Endothelial cell of umbilical vein (primary cell): ENCODE data around the gene OCA2. TPM values are rescaled to one million over a fixed set of nuclear protein-coding genes. Genes with fewer than 3 reads are reported as not detected.

Experiments used
- BruUV-seq: library from RNA; stranded (reverse); fragments of 400-500 nt; replicated peaks from 2 replicates; lab custom pipeline; 2021; lab: Mats Ljungman, UMichigan
- CTCF ChIA-PET: fragments of 300-600, 350-600 bp; sonication (Branson Sonifier 250); formaldehyde crosslinking; loops from one replicate; lab custom pipeline; 2021; ENCODE audit warnings: antibody characterized with exemption, inconsistent platforms; lab: Charles Lee
- POLR2A ChIA-PET: fragments of 300-600, 350-600 bp; sonication (Branson Sonifier 250); formaldehyde crosslinking; loops from one replicate; lab custom pipeline; 2021; ENCODE audit warnings: antibody characterized with exemption, inconsistent platforms; lab: Charles Lee
- DNase-seq: peaks from one replicate; pipeline ENCODE4 v3.0.0-alpha.2; 2011; ENCODE audit warnings: low read depth, low spot score
- FAIRE-seq: peaks from 2 replicates; lab custom pipeline; 2011; peaks lifted over from hg19 to GRCh38; lab: Jason Lieb, UNC
- H2AFZ ChIP-seq: 2 replicates; pipeline ENCODE4 v1.6.0; 2012; ENCODE audit warnings: low read depth, low read length, control low read depth, inconsistent platforms
- H3K27ac ChIP-seq: 2 replicates; pipeline ENCODE4 v1.5.1; 2011; ENCODE audit warnings: low read depth, mild to moderate bottlenecking, control low read depth, low read length, moderate library complexity; ENCODE audit not compliant: insufficient read depth
- H3K27me3 ChIP-seq, 2 experiments: 2 replicates each; pipeline versions ENCODE4 v1.6.0 to v1.6.1; 2011; ENCODE audit warnings: low read length in 2 of 2, mixed read lengths in 1 of 2; ENCODE audit not compliant: control insufficient read depth in 2 of 2, insufficient read depth in 2 of 2
- H3K36me3 ChIP-seq, 2 experiments: 2 replicates in 1 of 2; 3 replicates in 1 of 2; pipeline ENCODE4 v1.5.1; 2011; ENCODE audit warnings: low read length in 2 of 2, mild to moderate bottlenecking in 1 of 2, moderate library complexity in 1 of 2; ENCODE audit not compliant: control insufficient read depth in 2 of 2, insufficient read depth in 2 of 2; ENCODE audit errors: extremely low read depth in 1 of 2
- H3K4me1 ChIP-seq: 3 replicates; pipeline ENCODE4 v1.5.1; 2011; ENCODE audit warnings: mild to moderate bottlenecking, low read length; ENCODE audit not compliant: control insufficient read depth, insufficient read depth; ENCODE audit errors: extremely low read depth
- H3K4me2 ChIP-seq: 2 replicates; pipeline ENCODE4 v1.6.1; 2011; ENCODE audit warnings: low read length, control low read depth, mixed read lengths; ENCODE audit not compliant: insufficient read depth
- H3K4me3 ChIP-seq, 3 experiments: fragments of 200-600 bp in 1 of 3; sonication (generic), shearing (Covaris generic) in 1 of 3; replicated peaks in 1 of 3; 2 replicates each; pipeline ENCODE4 v1.5.1; 2011 to 2016; ENCODE audit warnings: control low read depth in 3 of 3, low read length in 3 of 3, mild to moderate bottlenecking in 2 of 3, inconsistent platforms in 1 of 3, low read depth in 1 of 3, moderate library complexity in 1 of 3; ENCODE audit not compliant: insufficient read depth in 1 of 3
- H3K79me2 ChIP-seq: 2 replicates; pipeline ENCODE4 v1.6.0; 2012; ENCODE audit warnings: low read length, inconsistent platforms; ENCODE audit not compliant: control insufficient read depth, insufficient read depth
- H3K9ac ChIP-seq: replicated peaks from 2 replicates; pipeline ENCODE3; 2011; ENCODE audit warnings: low read length, control low read depth; ENCODE audit not compliant: insufficient read depth; ENCODE audit errors: extremely low read depth
- H3K9me1 ChIP-seq: replicated peaks from 3 replicates; pipeline ENCODE4 v1.6.0; 2011; ENCODE audit warnings: mild to moderate bottlenecking, low read length; ENCODE audit not compliant: control insufficient read depth, insufficient read depth; ENCODE audit errors: extremely low read depth
- H3K9me3 ChIP-seq: replicated peaks from 2 replicates; pipeline ENCODE4 v1.5.1; 2012; ENCODE audit warnings: low read length, inconsistent platforms; ENCODE audit not compliant: control insufficient read depth, insufficient read depth
- H4K20me1 ChIP-seq: replicated peaks from 2 replicates; pipeline ENCODE3; 2011; ENCODE audit warnings: mild to moderate bottlenecking, low read length; ENCODE audit not compliant: control insufficient read depth, insufficient read depth; ENCODE audit errors: extremely low read depth
- CTCF ChIP-seq, 2 donors: IDR thresholded peaks; 1 replicate in 1 of 2; 2 replicates in 1 of 2; pipeline ENCODE4 v1.5.1; 2011; ENCODE audit warnings: low read length in 2 of 2, mild to moderate bottlenecking in 2 of 2, moderate library complexity in 2 of 2, control low read depth in 1 of 2, inconsistent platforms in 1 of 2, low read depth in 1 of 2; ENCODE audit not compliant: insufficient read depth in 1 of 2; ENCODE audit errors: extremely low read depth in 1 of 2
- FOS ChIP-seq: IDR thresholded peaks from 2 replicates; pipeline ENCODE4 v1.6.1; 2011; ENCODE audit warnings: mild to moderate bottlenecking, low read length, moderate library complexity, borderline replicate concordance; ENCODE audit not compliant: insufficient read depth
- GATA2 ChIP-seq: IDR thresholded peaks from 2 replicates; pipeline ENCODE4 v1.7.0; 2011; ENCODE audit warnings: low read depth, mild to moderate bottlenecking, moderate library complexity, mixed read lengths, low read length; ENCODE audit not compliant: insufficient read length, insufficient read depth
- JUN ChIP-seq: IDR thresholded peaks from 2 replicates; pipeline ENCODE4 v1.6.1; 2011; ENCODE audit warnings: borderline replicate concordance, low read depth; ENCODE audit not compliant: insufficient read length, insufficient read depth
- MAX ChIP-seq: IDR thresholded peaks from 2 replicates; pipeline ENCODE4 v1.6.1; 2011; ENCODE audit not compliant: insufficient read depth, insufficient read length
- MYC ChIP-seq: IDR thresholded peaks from one replicate; pipeline ENCODE4 v1.6.1; 2011; ENCODE audit warnings: mild to moderate bottlenecking, low read depth, low read length
- POLR2A ChIP-seq: IDR thresholded peaks from 2 replicates; pipeline ENCODE4 v1.6.1; 2012; ENCODE audit warnings: low read depth, mild to moderate bottlenecking, control low read depth, low read length
- POLR2AphosphoS5 ChIP-seq: IDR thresholded peaks from 2 replicates; pipeline ENCODE4 v1.6.1; 2012; ENCODE audit warnings: low read depth, mild to moderate bottlenecking, control low read depth, low read length, moderate library complexity; ENCODE audit not compliant: insufficient read depth
- dilution Hi-C: fragments of 300-500 bp; cut with MboI; formaldehyde crosslinking; loops from one replicate; pipeline ENCODE4 v1.15.0; 2019; ENCODE audit warnings: low sequenced_read_pairs; ENCODE audit not compliant: extremely low pct_ligation_motif_present
- intact Hi-C: fragments of 100-400 bp; cut with micrococcal nuclease; formaldehyde crosslinking; loops from one replicate; pipeline ENCODE4 v1.10.0; 2022
- polyA plus RNA-seq, 4 experiments: library from polyadenylated mRNA; depleted of rRNA in 3 of 4; stranded (reverse) in 3 of 4; unstranded in 1 of 4; fragments of >200 nt; gene quantifications; 2 replicates each; pipeline versions ENCODE4 v1.2.1 to v1.2.3, GENCODE V29; 2011 to 2012; ENCODE audit warnings: missing spikeins in 1 of 4
- total RNA-seq: library from RNA; stranded (reverse); gene quantifications from 2 replicates; pipeline ENCODE4 v1.2.3, GENCODE V29; 2021

The OCA2 gene
- total and polyA plus RNA-seq, 2 donors (not counting 3 experiments of a cell fraction or from before 2014, with no cell fraction given): not detected

DNA sequence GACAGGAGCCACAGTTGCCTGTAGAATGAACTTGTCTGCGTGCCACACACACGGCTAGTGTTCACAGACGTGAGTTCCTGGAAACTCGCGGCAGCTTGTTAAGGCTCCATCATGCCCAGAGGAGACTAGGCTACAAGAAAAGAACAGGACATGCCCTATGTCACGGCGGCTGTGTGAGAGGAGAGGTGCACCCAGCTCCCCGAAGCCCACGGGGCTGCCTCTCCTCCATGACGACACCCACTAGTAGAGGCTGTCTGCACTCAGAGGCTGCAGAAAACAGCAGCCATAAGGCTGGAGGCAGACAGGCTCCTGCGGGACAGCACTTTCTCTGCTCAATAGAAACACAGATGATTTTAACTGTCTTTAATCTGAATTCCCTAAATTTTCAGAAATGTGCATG is 19.0 kb upstream of the OCA2 start:
- FAIRE-seq: no peak
- no peak for DNase-seq
- Histone ChIP-seq H3K9me3 (no peaks in the 10 kb centered on the region), H2AFZ (no peak overlapping the region), H4K20me1 (peaks cover 2% of the 10 kb centered on the region), H3K36me3 (peaks cover 6 to 64% of the 10 kb centered on the region in 2 experiments), H3K27me3 (no peaks in the 10 kb centered on the region), H3K4me1 (no peaks in the 10 kb centered on the region), H3K27ac (no peak overlapping the region), H3K79me2 (no peaks in the 10 kb centered on the region), H3K9me1 (no peaks in the 10 kb centered on the region), H3K4me3 (no peak overlapping the region), H3K4me2 (no peak overlapping the region), H3K9ac (no peak overlapping the region)
- no peak for TF ChIP-seq CTCF (IDR thresholded peaks at IDR 0.05; ENCODE audit: extremely low read depth in 1 of 2, insufficient read depth in 1 of 2, low read depth in 1 of 2, low read length in 2 of 2)
- no peak for TF ChIP-seq POLR2AphosphoS5
- no peak for TF ChIP-seq MAX
- TF ChIP-seq FOS: no peak
- dilution Hi-C loops (no loop called here), intact Hi-C loops (no loop called here)
- no TSS peak for BruUV-seq
- ChIA-PET CTCF (interaction anchor here (2.2 kb wide), 1 partner anchor 8 kb away, joined by 22 read pairs; no protein-coding TSS in a partner anchor), POLR2A (no interaction called here)

DNA sequence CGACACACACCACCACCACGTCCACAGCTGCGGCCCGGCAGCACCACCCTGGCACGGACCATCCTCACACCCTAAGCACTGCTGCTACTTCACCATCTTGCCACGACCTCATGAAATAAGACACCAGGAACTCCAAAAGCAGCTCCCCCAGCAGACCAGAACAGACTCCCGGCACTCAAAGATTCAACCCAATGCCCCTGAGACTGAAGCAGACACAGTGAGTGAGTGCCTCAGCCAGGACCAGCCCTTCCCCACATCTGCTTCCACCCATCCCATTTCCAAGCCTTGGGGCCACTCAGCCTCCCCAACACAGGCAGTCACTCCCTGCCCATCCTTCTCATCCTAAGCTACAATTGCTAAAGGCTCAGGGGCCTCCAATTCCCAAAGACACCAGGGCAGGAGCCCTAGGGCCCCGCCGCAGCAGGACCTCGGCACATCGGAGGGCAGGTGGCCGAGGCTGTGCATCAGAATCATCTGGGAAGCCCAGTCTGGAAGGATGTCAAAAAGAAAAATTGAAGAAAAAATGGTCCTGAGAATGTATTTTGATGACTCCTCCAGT is 18.4 kb upstream of the OCA2 start:
- no peaks in the 10 kb centered on the region for H3K4me1 ChIP-seq
- H3K9me3 ChIP-seq: no peaks in the 10 kb centered on the region
- intact Hi-C loops (no loop called here), dilution Hi-C loops (no loop called here)
- no peaks in the 10 kb centered on the region for H3K79me2 ChIP-seq
- no peaks in the 10 kb centered on the region for H3K9me1 ChIP-seq
- CTCF ChIA-PET: interaction anchor here (0.5 to 2.2 kb wide), 3 partner anchors 9 to 1226 kb away, joined by 3 to 22 read pairs (median 3); no protein-coding TSS in a partner anchor
- TF ChIP-seq POLR2AphosphoS5 (no peak), JUN (no peak), MAX (no peak), POLR2A (no peak), GATA2 (no peak), MYC (no peak)
- no peaks in the 10 kb centered on the region for H3K27me3 ChIP-seq
- no peak overlapping the region for H2AFZ ChIP-seq
- no peak overlapping the region for H3K27ac ChIP-seq
- no peak overlapping the region for H3K4me3 ChIP-seq
- H3K36me3 ChIP-seq: peaks cover 6 to 67% of the 10 kb centered on the region in 2 experiments
- BruUV-seq: no TSS peak
- no peak overlapping the region for H3K4me2 ChIP-seq
- POLR2A ChIA-PET: no interaction called here
- FAIRE-seq (no peak), DNase-seq (no peak)
- no peak overlapping the region for H3K9ac ChIP-seq
- H4K20me1 ChIP-seq: no peaks in the 10 kb centered on the region
